NK-92 (cell line): ENCODE data around the gene KIAA1614.

Experiments
- DNase-seq: peaks from one replicate; lab custom pipeline; 2025; ENCODE audit not compliant: unreplicated experiment; lab: John Stamatoyannopoulos, UW

The KIAA1614 gene

DNA sequence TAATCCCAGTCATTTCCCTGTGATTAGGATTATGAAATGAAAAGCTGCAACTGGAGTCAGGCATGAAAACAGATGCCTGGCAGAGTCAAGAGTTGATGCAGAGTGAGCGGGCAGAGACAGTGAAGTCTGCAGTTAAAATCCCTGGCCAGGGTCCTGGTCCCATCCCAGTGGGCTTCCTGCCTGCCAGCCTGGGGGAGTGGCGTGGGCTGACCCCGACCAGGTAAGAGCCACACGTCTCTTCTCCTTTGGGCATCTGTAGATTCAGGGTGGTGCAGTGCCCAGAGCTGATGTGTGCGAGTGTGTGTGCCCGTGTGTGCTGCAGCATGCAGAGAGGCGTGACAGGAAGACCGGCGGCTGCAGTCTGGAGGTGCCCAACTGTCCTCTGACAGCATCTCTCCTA lies 6.2 kb upstream of the KIAA1614 start:
- no peak for DNase-seq

- DNase-seq: no peak
These were observed 5.2 kb upstream of the KIAA1614 start for GRCh38 chr1:180907313-180908055.

GRCh38 chr1:180908074-180908765 lies 4.5 kb upstream of the KIAA1614 start:
- DNase-seq: no peak

DNA sequence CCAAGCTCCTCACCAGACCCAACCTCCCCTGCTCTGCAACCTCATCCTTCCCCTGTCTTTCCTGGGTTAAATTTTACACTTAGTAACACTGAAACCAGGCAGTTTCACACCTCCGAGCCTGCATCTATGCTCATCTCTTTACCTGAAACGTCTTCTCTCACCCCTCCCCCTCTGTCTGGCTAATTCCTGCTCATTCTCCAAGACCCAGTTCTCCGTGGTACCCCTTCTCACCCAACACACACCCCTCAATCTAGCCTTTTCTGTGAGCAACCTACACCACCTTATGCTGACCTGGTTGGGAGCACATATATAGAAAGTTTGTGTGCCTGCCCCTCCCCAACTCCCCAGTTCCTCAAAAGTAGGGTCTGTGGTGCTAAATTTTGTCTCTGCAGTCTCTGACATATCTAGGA lies 3.7 kb upstream of the KIAA1614 start:
- DNase-seq: no peak

- DNase-seq: no peak
These were observed 3.2 kb upstream of the KIAA1614 start for GRCh38 chr1:180909462-180909976.

GRCh38 chr1:180911640-180912191 lies 981 bp upstream of the KIAA1614 start:
- no peak for DNase-seq

GRCh38 chr1:180912211-180912800 lies 391 bp upstream of the KIAA1614 start:
- DNase-seq: no peak

DNA sequence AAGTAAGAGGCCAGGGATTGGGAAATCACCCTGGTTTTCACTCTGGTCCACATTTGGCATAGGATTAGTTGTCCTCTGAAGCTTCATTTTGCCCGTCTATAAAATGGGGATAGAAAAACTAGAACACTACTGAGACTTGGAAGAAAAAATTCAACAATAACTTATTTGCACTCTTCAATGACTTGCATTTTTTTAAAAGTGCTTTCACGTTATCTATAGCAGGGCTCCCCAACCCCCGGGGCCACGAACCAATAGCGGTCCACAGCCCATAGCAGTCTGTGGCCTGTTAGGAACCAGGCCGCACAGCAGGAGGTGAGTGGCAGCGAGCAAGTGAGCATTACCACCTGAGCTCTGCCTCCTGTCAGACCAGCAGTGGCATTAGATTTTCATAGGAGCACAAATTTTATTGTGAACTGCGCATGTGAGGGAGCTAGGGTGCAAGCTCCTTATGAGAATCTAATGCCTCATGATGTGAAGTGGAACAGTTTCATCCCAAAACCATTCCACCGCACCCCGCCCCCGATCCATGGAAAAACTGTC lies 2.8 kb downstream of the KIAA1614 start:
- no peak for DNase-seq

DNA sequence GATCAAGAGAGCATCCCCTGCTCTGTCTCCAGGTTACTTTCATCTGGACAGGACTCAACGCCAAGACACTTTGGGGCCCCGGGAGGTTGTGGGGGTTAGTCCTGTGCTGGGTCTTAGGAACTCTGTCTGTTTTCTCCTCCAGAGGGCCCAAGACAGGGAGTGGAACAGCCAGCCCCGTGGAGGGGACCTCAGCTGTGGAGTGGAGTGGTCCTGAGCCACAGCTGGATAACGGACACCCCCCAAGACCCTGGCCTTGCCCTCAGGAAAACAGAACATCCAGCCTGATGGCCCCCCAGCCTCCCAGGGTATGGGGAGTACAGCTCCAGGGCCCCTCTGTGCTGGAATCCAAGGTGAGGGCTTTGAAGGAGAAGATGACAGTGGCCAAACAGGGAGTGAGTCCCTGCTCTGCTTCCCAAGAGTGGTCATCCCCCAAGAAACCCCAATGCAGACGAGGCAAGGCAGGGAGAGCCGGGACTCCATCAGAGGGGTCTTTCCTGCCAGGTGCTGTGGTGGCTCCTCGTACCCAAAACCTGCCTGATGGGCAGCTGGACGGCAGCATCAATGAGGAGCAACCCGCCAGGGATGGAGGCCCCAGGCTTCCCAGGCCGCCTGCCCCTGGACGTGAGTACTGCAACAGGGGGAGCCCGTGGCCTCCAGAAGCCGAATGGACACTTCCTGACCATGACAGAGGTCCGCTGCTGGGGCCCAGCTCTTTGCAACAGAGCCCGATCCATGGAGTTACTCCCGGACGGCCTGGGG lies 3.5 kb downstream of the KIAA1614 start:
- no peak for DNase-seq

GRCh38 chr1:180916771-180917170 lies 4.1 kb downstream of the KIAA1614 start:
- DNase-seq: no peak

GRCh38 chr1:180917306-180918065 lies 4.8 kb downstream of the KIAA1614 start:
- DNase-seq: no peak

- DNase-seq: no peak
These were observed 5.8 kb downstream of the KIAA1614 start for GRCh38 chr1:180918519-180918918.

GRCh38 chr1:180919183-180919700 lies 6.5 kb downstream of the KIAA1614 start:
- DNase-seq: no peak

DNA sequence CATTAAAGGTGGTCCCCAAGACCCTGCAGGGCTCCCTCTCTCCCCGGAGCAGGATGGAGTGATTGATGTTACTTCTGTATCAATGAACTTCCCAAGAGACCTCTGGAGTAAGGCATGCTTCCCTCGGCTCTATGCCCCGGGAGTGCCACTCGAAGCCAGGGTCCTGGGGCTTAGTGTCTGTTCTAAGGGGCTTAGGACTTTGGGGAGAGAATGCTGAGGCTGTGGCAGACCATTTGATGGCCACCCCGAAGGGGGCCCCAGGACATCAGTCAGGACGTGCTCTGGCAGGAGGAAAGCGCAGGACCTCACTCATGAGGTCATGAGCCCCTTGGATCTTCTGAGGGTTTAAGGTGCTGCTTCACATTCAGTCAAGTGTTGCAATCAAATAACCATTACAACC lies 7.5 kb downstream of the KIAA1614 start:
- DNase-seq: no peak

- DNase-seq: no peak
These were observed 8.0 kb downstream of the KIAA1614 start for GRCh38 chr1:180920702-180921101.

DNA sequence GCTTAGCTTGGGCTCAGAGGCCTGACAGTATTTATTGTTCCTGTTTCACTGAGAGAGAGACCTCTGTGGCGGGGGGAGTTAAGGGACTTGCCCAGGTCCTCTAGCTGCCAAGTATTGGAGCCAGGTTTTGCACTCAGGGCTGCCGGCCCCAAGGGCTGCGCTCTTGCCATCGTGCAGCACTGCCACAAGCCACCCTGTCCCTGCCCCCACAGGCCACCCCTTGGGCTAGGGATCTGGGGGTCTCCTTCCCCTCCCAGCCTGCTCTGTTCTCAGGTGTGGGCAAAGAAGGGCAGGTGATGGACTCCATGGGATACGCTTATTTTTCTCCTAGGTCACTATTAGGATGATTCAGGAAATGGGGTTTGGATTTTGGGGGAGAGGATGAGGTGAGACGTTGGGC lies 8.7 kb downstream of the KIAA1614 start:
- DNase-seq: no peak

- no peak for DNase-seq
These were observed 9.4 kb downstream of the KIAA1614 start for GRCh38 chr1:180921891-180922630.

DNA sequence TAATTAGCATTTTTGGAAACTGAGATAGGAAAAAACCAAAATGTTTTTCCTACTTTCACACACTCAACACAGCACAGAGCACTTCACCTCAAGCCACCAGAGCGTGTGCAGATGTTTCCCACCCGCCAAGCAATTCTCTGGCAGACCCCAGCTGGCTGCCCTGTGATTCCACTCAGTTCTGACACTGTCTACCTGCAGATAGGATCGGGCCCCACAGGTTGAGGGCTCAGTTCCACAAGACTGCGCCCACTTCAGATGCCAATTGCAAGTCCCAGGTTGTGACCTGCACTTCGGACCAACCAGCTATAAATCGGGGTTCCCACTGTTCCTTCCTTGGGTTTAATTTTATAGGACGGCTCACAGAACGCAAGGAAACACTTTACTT lies 9.9 kb downstream of the KIAA1614 start:
- no peak for DNase-seq
